Measurements from ENCODE around the gene NEUROD2.

NEUROD2 gene

GRCh38 chr17:39606434-39607056 is 1.2 kb downstream of the NEUROD2 start:
- Histone ChIP-seq H3K36me3 (ENCODE audit: control insufficient read depth, low read length) (no peaks in the 10 kb centered on the region), H3F3A (ENCODE audit: control insufficient read depth, insufficient read depth) (no peaks in the 10 kb centered on the region; the same call in 1 of the 2 replicates), H3K27ac (ENCODE audit: low read depth, low read length) (no peak overlapping the region), H3K4me2 (ENCODE audit: low read length) (no peak overlapping the region), H4K20me1 (ENCODE audit: control insufficient read depth, insufficient read depth, low read depth, low read length) (0 out of 2 replicates have a peak, but pooled peaks cover 2% of the 10 kb centered on the region), H3K4me1 (ENCODE audit: control insufficient read depth, low read length) (peaks cover 19% of the 10 kb centered on the region), H3K9me2 (replicated peaks; ENCODE audit: control insufficient read depth, low read length) (no peaks in the 10 kb centered on the region), H3K79me2 (ENCODE audit: control insufficient read depth, low read length) (no peaks in the 10 kb centered on the region), H3K27me3 (ENCODE audit: control insufficient read depth, low read length) (peaks cover 79% of the 10 kb centered on the region), H3K4me3 (ENCODE audit: low read length) (no peak overlapping the region), H3K9me3 (ENCODE audit: control insufficient read depth, insufficient read depth, low read length) (no peaks in the 10 kb centered on the region)
- TF ChIP-seq, protein P1, sequence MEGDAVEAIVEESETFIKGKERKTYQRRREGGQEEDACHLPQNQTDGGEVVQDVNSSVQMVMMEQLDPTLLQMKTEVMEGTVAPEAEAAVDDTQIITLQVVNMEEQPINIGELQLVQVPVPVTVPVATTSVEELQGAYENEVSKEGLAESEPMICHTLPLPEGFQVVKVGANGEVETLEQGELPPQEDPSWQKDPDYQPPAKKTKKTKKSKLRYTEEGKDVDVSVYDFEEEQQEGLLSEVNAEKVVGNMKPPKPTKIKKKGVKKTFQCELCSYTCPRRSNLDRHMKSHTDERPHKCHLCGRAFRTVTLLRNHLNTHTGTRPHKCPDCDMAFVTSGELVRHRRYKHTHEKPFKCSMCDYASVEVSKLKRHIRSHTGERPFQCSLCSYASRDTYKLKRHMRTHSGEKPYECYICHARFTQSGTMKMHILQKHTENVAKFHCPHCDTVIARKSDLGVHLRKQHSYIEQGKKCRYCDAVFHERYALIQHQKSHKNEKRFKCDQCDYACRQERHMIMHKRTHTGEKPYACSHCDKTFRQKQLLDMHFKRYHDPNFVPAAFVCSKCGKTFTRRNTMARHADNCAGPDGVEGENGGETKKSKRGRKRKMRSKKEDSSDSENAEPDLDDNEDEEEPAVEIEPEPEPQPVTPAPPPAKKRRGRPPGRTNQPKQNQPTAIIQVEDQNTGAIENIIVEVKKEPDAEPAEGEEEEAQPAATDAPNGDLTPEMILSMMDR (IDR thresholded peaks at IDR 0.05; ENCODE audit: low read depth, low read length, poor library complexity, severe bottlenecking): no peak
- TF ChIP-seq EZH2phosphoT487 (IDR thresholded peaks at IDR 0.05; ENCODE audit: borderline replicate concordance, low read length): peak; percentile 62; the same call in 1 of the 2 replicates

GRCh38 chr17:39605492-39606433 is 2.0 kb downstream of the NEUROD2 start:
- TF ChIP-seq, protein P1 (IDR thresholded peaks at IDR 0.05; ENCODE audit: low read depth, low read length, poor library complexity, severe bottlenecking): no peak
- peak; percentile 75; the same call in 1 of the 2 replicates for TF ChIP-seq EZH2phosphoT487 (IDR thresholded peaks at IDR 0.05; ENCODE audit: borderline replicate concordance, low read length)
- Histone ChIP-seq H3F3A (ENCODE audit: control insufficient read depth, insufficient read depth) (no peaks in the 10 kb centered on the region; the same call in 1 of the 2 replicates), H3K27me3 (ENCODE audit: control insufficient read depth, low read length) (peaks cover 87% of the 10 kb centered on the region), H3K9me3 (ENCODE audit: control insufficient read depth, insufficient read depth, low read length) (no peaks in the 10 kb centered on the region), H3K79me2 (ENCODE audit: control insufficient read depth, low read length) (no peaks in the 10 kb centered on the region), H3K27ac (ENCODE audit: low read depth, low read length) (no peak overlapping the region), H3K36me3 (ENCODE audit: control insufficient read depth, low read length) (no peaks in the 10 kb centered on the region), H3K4me1 (ENCODE audit: control insufficient read depth, low read length) (peaks cover 19% of the 10 kb centered on the region), H3K9me2 (replicated peaks; ENCODE audit: control insufficient read depth, low read length) (no peaks in the 10 kb centered on the region), H3K4me3 (ENCODE audit: low read length) (no peak overlapping the region), H4K20me1 (ENCODE audit: control insufficient read depth, insufficient read depth, low read depth, low read length) (0 out of 2 replicates have a peak, but pooled peaks cover 2% of the 10 kb centered on the region), H3K4me2 (ENCODE audit: low read length) (peak overlapping the region; percentile 10; the same call in 1 of the 2 replicates)

- H4K20me1 ChIP-seq (ENCODE audit: control insufficient read depth, insufficient read depth, low read depth, low read length): 0 out of 2 replicates have a peak, but pooled peaks cover 2% of the 10 kb centered on the region
- TF ChIP-seq EZH2phosphoT487 (IDR thresholded peaks at IDR 0.05; ENCODE audit: borderline replicate concordance, low read length): peak; percentile 87
- TF ChIP-seq, protein P1 (IDR thresholded peaks at IDR 0.05; ENCODE audit: low read depth, low read length, poor library complexity, severe bottlenecking): no peak
- H3K4me1 ChIP-seq (ENCODE audit: control insufficient read depth, low read length): peaks cover 19% of the 10 kb centered on the region
- no peaks in the 10 kb centered on the region for H3K36me3 ChIP-seq (ENCODE audit: control insufficient read depth, low read length)
- H3K9me3 ChIP-seq (ENCODE audit: control insufficient read depth, insufficient read depth, low read length): no peaks in the 10 kb centered on the region
- no peaks in the 10 kb centered on the region for H3K9me2 ChIP-seq (replicated peaks; ENCODE audit: control insufficient read depth, low read length)
- no peaks in the 10 kb centered on the region; the same call in 1 of the 2 replicates for H3F3A ChIP-seq (ENCODE audit: control insufficient read depth, insufficient read depth)
- peaks cover 94% of the 10 kb centered on the region for H3K27me3 ChIP-seq (ENCODE audit: control insufficient read depth, low read length)
- no peaks in the 10 kb centered on the region for H3K79me2 ChIP-seq (ENCODE audit: control insufficient read depth, low read length)
- H3K27ac ChIP-seq (ENCODE audit: low read depth, low read length): no peak overlapping the region
- no peak overlapping the region for H3K4me3 ChIP-seq (ENCODE audit: low read length)
- H3K4me2 ChIP-seq (ENCODE audit: low read length): 0 out of 2 replicates have a peak overlapping the region, but pooled peaks have one; percentile 10
These were observed 2.7 kb downstream of the NEUROD2 start for GRCh38 chr17:39604911-39605491.

Data from DOHH2 (cell line).